HG03469 (cell line): Measurements from ENCODE around the gene RXRA.

ENCODE experiments used
- ATAC-seq: cut with Tn5 transposase; IDR thresholded peaks from one replicate; pipeline ENCODE4 v1.9.1; 2021; ENCODE audit warnings: mild to moderate bottlenecking, moderate library complexity, moderate number of reproducible peaks; ENCODE audit not compliant: unreplicated experiment

RXRA gene

DNA sequence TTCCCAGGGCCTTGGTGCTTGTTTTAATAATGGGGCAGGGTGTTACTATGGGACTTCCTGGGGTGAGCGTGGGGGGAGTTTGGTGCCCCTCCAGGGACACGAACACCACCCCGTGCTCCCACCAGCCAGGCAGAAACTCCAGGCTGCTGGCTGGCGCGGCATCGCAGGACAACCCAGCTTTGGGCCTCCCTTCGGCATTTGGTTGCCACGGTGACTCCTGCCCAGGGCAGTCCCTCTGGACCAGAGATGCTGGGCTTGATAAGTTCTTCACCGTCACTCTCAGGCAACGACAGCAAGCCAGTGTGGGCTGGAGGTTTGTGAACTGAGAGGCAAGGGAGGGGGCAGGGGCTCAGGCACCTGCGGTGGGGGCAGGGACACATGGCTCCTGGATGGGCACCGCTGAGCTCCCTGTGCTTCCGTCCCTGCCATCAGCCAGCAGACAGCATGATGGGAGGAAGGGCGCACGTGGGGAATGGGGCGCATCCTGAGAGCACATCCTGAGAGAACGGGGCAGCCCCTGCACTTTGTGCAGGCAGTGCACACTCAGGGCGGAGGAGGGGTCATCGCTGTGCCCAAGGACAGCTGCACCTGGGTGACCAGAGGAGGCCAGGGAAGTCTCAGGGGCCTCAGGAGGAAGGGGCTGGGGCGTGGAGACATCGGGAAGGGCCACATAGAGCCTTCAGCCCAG lies 116.4 kb downstream of the RXRA start:
- no peak for ATAC-seq

GRCh38 chr9:134443174-134444037 lies 117.2 kb downstream of the RXRA start:
- ATAC-seq, result no peak

GRCh38 chr9:134444038-134444315 lies 117.7 kb downstream of the RXRA start:
- ATAC-seq, result no peak

DNA sequence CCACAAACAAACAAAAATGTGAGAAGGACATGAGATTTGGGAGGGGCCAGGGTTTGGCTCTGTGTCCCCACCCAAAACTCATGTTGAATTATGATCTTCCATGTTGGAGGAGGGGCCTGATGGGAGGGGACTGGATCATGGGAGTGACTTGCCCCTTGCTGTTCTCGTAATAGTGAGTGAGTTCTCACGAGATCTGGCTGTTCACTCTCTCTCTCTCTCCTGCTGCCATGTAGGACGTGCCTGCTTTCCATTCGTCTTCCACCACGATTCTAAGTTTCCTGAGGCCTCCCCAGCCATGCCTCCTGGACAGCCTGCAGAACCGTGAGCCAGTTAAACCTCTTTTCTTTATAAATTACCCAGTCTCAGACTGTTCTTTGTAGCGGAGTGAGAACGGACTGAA lies 118.7 kb downstream of the RXRA start:
- no peak for ATAC-seq

GRCh38 chr9:134449180-134449916 lies 123.1 kb downstream of the RXRA start:
- ATAC-seq, result peak; percentile 54

- no peak for ATAC-seq
Observed at GRCh38 chr9:134451700-134452458, 125.6 kb downstream of the RXRA start.

- ATAC-seq, result no peak
Observed at GRCh38 chr9:134452728-134453127, 126.5 kb downstream of the RXRA start.

GRCh38 chr9:134453776-134454475 lies 127.7 kb downstream of the RXRA start:
- no peak for ATAC-seq

DNA sequence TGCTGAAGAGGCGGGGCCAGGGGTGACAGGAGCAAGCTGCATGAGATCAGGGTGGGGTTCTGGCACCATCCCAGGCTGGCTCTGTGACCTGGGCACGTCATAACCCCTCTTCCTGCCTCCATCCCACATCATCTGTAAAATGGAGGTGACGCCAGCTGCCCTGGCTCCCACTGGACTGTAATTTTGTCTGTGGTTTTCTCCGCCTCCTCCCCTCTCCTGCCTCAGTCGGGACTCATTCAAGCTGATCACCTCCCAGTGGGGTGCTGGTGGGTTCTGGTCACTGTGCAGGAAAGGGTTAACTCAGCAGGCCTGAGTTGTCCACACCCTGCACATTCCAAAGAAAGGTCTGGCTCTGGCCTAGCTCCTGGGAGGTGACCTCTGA lies 128.2 kb downstream of the RXRA start:
- no peak for ATAC-seq

GRCh38 chr9:134455021-134455471 lies 128.8 kb downstream of the RXRA start:
- no peak for ATAC-seq

DNA sequence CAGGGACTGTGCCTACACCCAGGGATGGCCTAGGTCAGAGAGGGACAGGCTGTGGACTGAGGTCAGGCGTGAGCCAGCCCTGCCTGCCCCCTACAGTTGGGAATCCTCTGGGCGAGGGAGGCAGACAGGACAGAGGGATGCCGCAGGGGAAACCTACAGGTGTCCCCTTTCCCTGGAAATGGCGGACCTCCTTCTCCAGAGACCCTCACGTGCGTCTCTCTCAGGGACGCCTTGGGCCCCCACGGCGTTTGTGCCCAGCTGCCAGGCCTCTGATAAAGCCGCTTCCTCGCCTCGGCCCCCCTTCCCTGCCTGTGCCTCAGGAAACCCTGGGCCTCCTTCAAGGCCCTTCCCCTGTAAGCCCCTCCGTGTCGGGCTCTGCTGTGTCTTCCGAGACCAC lies 129.3 kb downstream of the RXRA start:
- ATAC-seq, result no peak

DNA sequence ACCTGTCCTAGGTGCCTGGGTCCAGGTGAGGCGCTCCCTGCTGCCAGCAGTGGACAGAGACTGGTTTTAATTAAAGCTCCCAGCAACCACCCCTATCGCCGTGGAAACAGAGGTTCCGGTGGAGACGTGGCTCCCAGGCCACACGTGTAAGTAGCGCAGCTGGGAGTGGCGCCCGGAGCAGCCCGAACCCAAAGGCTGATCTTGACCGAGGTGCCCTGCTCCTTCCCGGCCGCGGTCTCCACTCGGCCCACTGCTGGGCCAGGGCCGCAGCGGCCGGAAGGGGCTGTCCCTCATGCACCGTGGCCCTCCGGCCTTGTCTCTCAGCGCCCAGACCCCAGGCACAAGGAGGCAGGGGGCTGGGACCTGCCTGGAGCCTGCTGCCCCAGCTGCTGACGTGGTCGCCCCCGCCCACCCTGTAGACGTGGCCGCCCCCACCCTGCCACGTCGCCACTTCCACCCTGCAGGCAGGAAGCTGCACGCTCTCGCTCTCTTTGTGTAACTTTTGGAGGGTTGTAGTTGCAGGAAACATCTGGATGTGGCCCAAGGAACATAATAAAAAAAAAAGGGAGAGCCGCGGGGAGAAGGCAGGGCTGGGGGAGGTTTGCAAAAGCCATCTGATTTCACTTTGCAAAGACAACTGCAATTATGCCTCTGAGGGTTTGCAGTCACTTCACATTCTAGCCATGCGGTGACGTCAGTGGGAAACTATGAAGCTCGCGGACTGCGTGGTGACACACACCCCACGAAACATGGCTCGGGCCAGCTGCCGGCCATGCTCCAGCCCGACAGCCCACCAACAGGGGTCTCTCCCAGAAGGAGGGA lies 129.9 kb downstream of the RXRA start:
- no peak for ATAC-seq

DNA sequence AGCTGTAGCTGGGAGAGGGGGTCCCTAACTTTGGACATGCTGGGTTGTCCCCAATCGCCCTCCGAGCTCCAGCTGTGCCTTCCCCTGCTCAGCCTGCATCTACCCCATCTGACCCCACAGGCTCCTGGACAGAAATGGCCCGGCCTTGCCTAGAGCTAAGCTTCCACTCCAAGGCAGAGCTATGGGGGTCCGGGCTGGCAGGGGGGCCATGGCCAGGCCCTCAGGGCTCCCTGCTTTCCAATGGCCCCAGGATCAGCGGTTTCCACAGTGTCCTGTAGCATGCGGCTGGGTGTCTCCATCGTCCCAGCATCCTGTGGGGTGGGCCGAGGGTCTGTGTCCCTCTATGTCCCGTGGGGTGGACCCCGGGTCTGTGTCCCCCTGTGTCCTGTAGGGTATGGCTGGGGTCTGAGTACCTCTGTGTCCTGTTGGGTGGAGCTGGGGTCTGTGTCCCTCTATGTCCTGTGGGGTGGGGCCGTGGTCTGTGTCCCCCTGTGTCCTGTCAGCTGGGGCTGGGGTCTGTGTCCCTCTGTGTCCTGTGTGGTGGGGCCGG lies 130.6 kb downstream of the RXRA start:
- no peak for ATAC-seq

DNA sequence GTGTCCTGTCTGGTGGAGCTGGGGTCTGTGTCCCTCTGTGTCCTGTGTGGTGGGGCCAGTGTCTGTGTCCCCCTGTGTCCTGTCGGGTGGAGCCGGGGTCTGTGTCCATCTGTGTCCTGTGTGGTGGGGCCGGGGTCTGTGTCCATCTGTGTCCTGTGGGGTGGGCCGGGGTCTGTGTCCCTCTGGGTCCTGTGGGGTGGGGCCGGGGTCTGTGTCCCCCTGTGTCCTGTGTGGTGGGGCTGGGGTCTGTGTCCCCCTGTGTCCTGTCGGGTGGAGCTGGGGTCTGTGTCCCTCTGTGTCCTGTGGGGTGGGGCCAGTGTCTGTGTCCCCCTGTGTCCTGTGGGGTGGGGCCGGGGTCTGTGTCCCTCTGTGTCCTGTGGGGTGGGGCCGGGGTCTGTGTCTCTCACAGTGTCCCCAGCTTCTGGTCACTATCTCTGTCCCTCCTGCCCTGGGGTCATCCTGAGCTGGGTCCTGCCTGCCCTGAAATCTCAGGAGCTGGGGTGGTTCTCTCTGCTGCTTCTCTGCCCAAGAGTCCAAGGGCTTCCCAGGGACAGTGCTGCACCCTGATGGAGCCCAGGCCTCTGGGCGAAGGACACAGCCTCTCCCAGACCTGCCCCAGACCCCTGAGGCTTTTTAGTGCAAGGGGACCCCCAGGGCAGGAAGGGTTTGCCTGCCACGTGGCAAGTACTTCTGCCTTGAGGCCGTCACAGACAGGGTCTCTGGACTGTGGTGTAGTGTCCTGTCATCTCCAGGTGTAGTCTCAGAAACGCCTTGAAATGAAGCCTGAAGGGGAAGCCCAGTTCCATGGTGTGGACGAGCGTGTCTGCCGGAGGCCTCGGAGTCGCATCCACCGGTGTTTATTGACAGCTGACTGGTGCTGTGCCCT lies 131.3 kb downstream of the RXRA start:
- ATAC-seq, result no peak

- no peak for ATAC-seq
Observed at GRCh38 chr9:134458207-134459108, 132.2 kb downstream of the RXRA start.

DNA sequence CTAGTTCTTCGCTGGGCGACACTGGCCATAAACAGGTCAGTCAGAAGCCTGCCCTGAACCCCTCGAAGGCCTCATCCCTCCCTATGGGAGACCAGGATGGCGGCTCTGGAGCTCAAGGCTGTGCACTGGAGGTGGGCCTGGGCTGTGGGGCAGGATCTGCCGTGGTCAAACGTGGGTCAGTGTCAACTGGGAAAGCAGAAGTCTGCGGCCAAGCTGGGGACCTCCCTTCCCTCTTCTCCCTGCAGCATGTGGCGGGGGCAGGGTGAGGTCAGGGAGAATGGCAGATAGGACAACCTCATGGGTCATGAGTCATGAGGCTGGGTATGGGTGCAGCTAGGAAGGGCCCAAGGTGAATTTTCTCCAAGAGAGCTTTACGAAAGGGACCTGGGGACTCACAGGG lies 132.9 kb downstream of the RXRA start:
- ATAC-seq, result no peak

DNA sequence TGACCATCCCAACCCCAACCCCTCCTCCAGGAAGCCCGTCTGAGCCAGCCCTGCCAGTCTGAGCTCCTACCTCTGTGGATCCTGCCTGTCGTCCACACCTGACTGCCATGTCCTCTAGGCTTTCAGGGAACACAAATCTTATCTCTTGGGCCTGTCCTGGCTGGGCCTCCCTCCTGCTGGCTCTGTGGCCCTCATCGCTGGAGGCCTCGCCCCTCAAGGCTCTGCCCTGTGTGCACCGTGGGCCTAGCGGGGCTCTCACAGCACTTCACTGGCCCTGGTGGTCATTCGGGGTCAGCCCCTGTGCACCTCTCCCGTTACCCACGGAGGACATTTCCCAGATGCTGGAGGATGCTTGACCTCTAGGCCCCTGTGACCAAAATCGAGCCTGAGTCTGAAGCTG lies 133.3 kb downstream of the RXRA start:
- ATAC-seq, result no peak
